Naive thymus-derived CD4-positive, alpha-beta T cell (primary cell): ENCODE measurements around the gene ANGPTL3. TPM values are rescaled to one million over a fixed set of nuclear protein-coding genes. Genes with fewer than 3 reads are reported as not detected.
"Not testable (repeated sequence)": the region's sequence is repeated elsewhere in the genome, so short reads cannot be mapped to it uniquely, and the experiment has no call there.

Experiments used
- ATAC-seq: fragments of 150-1000 bp; cut with Tn5 transposase; 2 replicates; pipeline ENCODE4 v1.10.0; 2021; ENCODE audit warnings: mild to moderate bottlenecking, moderate library complexity
- CTCF ChIA-PET: fragments of 350-600 bp; sonication (Branson Sonifier 250); formaldehyde crosslinking; loops from one replicate; lab custom pipeline; 2021; ENCODE audit warnings: antibody characterized with exemption; lab: Charles Lee
- POLR2A ChIA-PET: fragments of 350-600 bp; sonication (Branson Sonifier 250); formaldehyde crosslinking; loops from one replicate; lab custom pipeline; 2021; ENCODE audit warnings: antibody characterized with exemption, inconsistent platforms; lab: Charles Lee
- DNase-seq, 9 donors: peaks; one replicate each; pipeline versions ENCODE4 v3.0.0 to v3.0.0-alpha.2; 2020 to 2022; ENCODE audit warnings: mixed read lengths in 1 of 9
- H3K27ac ChIP-seq: one replicate; pipeline ENCODE4 v1.7.0; 2013; ENCODE audit warnings: mild to moderate bottlenecking, low read depth, low read length, moderate library complexity
- H3K27me3 ChIP-seq, 2 donors: one replicate each; pipeline ENCODE4 v1.7.0; 2013; ENCODE audit warnings: low read length in 2 of 2, mild to moderate bottlenecking in 2 of 2, moderate library complexity in 2 of 2; ENCODE audit not compliant: control insufficient read depth in 2 of 2, insufficient read depth in 2 of 2
- H3K36me3 ChIP-seq, 3 experiments: 1 replicate in 2 of 3; 2 replicates in 1 of 3; pipeline ENCODE4 v1.7.0; 2013; ENCODE audit warnings: low read length in 3 of 3, mild to moderate bottlenecking in 3 of 3, moderate library complexity in 1 of 3; ENCODE audit not compliant: insufficient read depth in 3 of 3, control insufficient read depth in 2 of 3
- H3K4me1 ChIP-seq, 2 donors: one replicate each; pipeline ENCODE4 v1.7.0; 2013; ENCODE audit warnings: low read length in 2 of 2, mild to moderate bottlenecking in 2 of 2, moderate library complexity in 1 of 2; ENCODE audit not compliant: control insufficient read depth in 2 of 2, insufficient read depth in 2 of 2
- H3K4me3 ChIP-seq: 2 replicates; pipeline ENCODE4 v1.7.0; 2013; ENCODE audit warnings: mild to moderate bottlenecking, low read length
- H3K9me3 ChIP-seq, 3 experiments: 1 replicate in 2 of 3; 2 replicates in 1 of 3; pipeline ENCODE4 v1.7.0; 2013; ENCODE audit warnings: low read length in 3 of 3; ENCODE audit not compliant: control insufficient read depth in 2 of 3
- H3K27ac Mint-ChIP-seq, 9 donors: one replicate each; pipeline ENCODE4 v1.8.0; 2020 to 2022; ENCODE audit warnings: mixed read lengths in 9 of 9, mild to moderate bottlenecking in 8 of 9, moderate library complexity in 5 of 9, inconsistent platforms in 2 of 9
- H3K27me3 Mint-ChIP-seq, 5 donors: one replicate each; pipeline ENCODE4 v1.8.0; 2021 to 2022; ENCODE audit warnings: mixed read lengths in 5 of 5, mild to moderate bottlenecking in 1 of 5
- H3K36me3 Mint-ChIP-seq, 5 donors: one replicate each; pipeline ENCODE4 v1.8.0; 2020 to 2022; ENCODE audit warnings: mixed read lengths in 5 of 5, mild to moderate bottlenecking in 3 of 5, inconsistent platforms in 1 of 5
- H3K4me1 Mint-ChIP-seq, 7 donors: one replicate each; pipeline ENCODE4 v1.8.0; 2020 to 2022; ENCODE audit warnings: mixed read lengths in 7 of 7, mild to moderate bottlenecking in 3 of 7, inconsistent platforms in 1 of 7
- H3K4me3 Mint-ChIP-seq, 10 donors: one replicate each; pipeline ENCODE4 v1.8.0; 2020 to 2022; ENCODE audit warnings: mild to moderate bottlenecking in 10 of 10, mixed read lengths in 10 of 10, moderate library complexity in 6 of 10, inconsistent platforms in 2 of 10
- H3K9me3 Mint-ChIP-seq, 11 donors: one replicate each; pipeline ENCODE4 v1.8.0; 2020 to 2022; ENCODE audit warnings: mixed read lengths in 11 of 11, mild to moderate bottlenecking in 4 of 11, inconsistent platforms in 1 of 11, moderate library complexity in 1 of 11
- intact Hi-C, 2 donors: fragments of 100-400 bp; cut with micrococcal nuclease; formaldehyde crosslinking; loops; one replicate each; pipeline ENCODE4 v1.15.1; 2023
- polyA plus RNA-seq, 2 donors: library from polyadenylated mRNA; unstranded; fragments of 300-500 nt; fragmentation: Illumina TruSeq; gene quantifications; one replicate each; pipeline ENCODE4 v1.2.3, GENCODE V29; 2021
- total RNA-seq, 6 experiments: library from RNA in 5 of 6; stranded (reverse) in 5 of 6; gene quantifications; 1 replicate in 5 of 6; 2 replicates in 1 of 6; pipeline ENCODE4 v1.2.3 and lab custom pipeline; 2021 to 2026

Gene ANGPTL3
- total and polyA plus RNA-seq, 7 experiments from 2014 or later, result not detected

DNA sequence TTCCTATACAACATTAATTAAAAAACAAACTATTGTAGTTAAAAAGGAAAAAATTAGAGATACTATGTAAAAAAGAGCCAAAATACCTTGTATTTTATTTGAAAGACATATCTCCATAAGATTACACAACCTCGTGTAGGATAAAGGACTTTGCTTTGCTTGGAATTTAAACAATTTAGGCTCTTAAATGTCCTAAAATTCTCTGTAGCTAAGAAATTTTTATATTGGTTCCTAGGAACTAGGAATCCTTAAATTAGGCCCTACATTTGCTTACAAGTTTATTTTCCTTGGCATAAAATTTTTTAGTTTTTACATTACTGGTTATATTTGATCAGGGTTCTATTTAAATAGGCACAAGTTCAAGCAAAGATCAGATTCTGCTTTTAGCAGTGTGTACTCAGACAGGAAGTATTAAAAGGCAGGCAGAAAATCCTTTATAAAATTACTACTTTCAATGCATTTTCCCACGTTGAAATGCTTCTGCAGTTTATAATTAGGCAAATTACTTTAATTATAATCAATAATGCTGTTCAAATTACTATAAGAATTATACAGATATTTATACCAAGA lies 3.4 kb upstream of the ANGPTL3 start:
- intact Hi-C loops, result no loop called here
- peaks cover 0 to under 1% (median 0%) of the 10 kb centered on the region in 7 donors for H3K4me1 Mint-ChIP-seq
- Histone ChIP-seq H3K36me3 (no peaks in the 10 kb centered on the region), H3K4me1 (no peaks in the 10 kb centered on the region), H3K4me3 (no peak overlapping the region), H3K27ac (no peak overlapping the region), H3K27me3 (no peaks in the 10 kb centered on the region), H3K9me3 (no peaks in the 10 kb centered on the region)
- ChIA-PET POLR2A (no interaction called here), CTCF (no interaction called here)
- no peak overlapping the region for H3K4me3 Mint-ChIP-seq
- H3K36me3 Mint-ChIP-seq, result peaks cover 0 to 19% (median 3%) of the 10 kb centered on the region in 5 donors
- no peak for ATAC-seq
- peaks cover 0 to 3% (median 0%) of the 10 kb centered on the region in 5 donors for H3K27me3 Mint-ChIP-seq
- no peak for DNase-seq
- no peak overlapping the region for H3K27ac Mint-ChIP-seq
- H3K9me3 Mint-ChIP-seq, result no peaks in the 10 kb centered on the region

DNA sequence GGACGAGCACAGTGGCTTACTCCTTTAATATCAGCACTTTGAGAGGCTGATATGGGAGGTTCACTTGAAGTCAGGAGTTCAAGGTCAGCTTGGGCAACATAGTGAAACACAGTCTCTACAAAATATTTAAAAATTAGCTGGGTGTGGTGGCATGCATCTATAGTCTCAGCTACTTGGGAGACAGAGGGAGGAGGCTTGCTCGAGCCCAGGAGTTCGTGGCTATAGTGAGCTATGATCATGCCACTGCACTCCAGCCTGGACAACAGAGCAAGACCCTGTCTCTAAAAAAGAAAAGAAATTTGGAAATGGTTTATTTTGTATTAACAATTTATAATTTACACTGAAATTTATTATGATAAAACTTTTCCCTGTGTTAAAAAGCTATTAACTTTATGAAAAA lies 1.7 kb upstream of the ANGPTL3 start:
- Histone ChIP-seq H3K9me3 (no peaks in the 10 kb centered on the region), H3K4me1 (no peaks in the 10 kb centered on the region), H3K27ac (no peak overlapping the region), H3K36me3 (no peaks in the 10 kb centered on the region), H3K4me3 (no peak overlapping the region), H3K27me3 (no peaks in the 10 kb centered on the region)
- ChIA-PET CTCF (interaction anchor here (0.6 kb wide), 1 partner anchor 157 kb away, joined by 3 read pairs; no protein-coding TSS in a partner anchor), POLR2A (no interaction called here)
- peaks cover 0 to 2% (median 0%) of the 10 kb centered on the region in 7 donors for H3K4me1 Mint-ChIP-seq
- H3K36me3 Mint-ChIP-seq, result peaks cover 0 to 13% (median 3%) of the 10 kb centered on the region in 5 donors
- peaks cover 0 to 3% (median 0%) of the 10 kb centered on the region in 5 donors for H3K27me3 Mint-ChIP-seq
- ATAC-seq (no peak), DNase-seq (no peak)
- H3K9me3 Mint-ChIP-seq, result no peaks in the 10 kb centered on the region
- no peak overlapping the region for H3K4me3 Mint-ChIP-seq
- H3K27ac Mint-ChIP-seq, result no peak overlapping the region
- intact Hi-C loops, result no loop called here

DNA sequence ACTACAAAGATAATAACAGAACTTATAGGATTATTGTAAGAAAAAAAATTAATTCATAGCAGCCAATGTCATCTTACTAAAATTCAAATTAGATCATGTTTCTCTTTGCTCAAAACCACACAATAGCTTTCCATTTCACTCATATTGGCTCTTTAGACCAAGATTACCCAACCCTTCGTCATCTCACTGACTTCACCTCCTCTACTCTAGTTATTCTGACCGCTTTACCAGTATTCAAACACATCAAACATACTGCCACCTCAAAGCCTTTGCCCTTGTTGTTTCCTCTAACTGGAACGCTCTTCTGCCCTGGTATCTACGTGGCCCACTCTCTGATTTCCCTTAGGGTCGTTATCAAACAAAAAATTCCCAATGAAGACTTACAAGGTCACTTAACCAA lies 1.7 kb downstream of the ANGPTL3 start:
- ChIA-PET POLR2A (no interaction called here), CTCF (no interaction called here)
- peaks cover 0 to 2% (median 0%) of the 10 kb centered on the region in 7 donors for H3K4me1 Mint-ChIP-seq
- no peak overlapping the region for H3K27ac Mint-ChIP-seq
- Histone ChIP-seq H3K9me3 (no peaks in the 10 kb centered on the region), H3K36me3 (no peaks in the 10 kb centered on the region), H3K4me1 (no peaks in the 10 kb centered on the region), H3K27me3 (no peaks in the 10 kb centered on the region), H3K27ac (no peak overlapping the region), H3K4me3 (no peak overlapping the region)
- peaks cover 0 to 3% (median 0%) of the 10 kb centered on the region in 5 donors for H3K27me3 Mint-ChIP-seq
- DNase-seq (no peak), ATAC-seq (no peak)
- H3K4me3 Mint-ChIP-seq, result no peak overlapping the region
- intact Hi-C loops, result no loop called here
- H3K9me3 Mint-ChIP-seq, result no peaks in the 10 kb centered on the region
- H3K36me3 Mint-ChIP-seq, result peaks cover 0 to 4% (median 0%) of the 10 kb centered on the region in 5 donors

DNA sequence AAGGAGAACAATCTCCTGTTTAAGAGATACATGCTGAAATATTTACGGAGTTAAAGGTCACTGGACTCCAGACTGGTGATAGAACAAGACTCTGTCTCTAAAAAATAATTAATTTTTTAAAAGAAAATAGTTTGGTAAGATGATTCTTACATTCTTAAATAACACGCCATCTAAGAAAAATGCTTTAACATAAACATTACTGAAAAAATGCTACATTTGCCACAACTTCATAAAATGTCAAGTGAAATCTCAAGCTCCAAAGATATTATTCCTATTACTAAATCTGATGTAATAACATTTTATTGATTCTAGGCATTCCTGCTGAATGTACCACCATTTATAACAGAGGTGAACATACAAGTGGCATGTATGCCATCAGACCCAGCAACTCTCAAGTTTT lies 4.1 kb downstream of the ANGPTL3 start:
- Histone ChIP-seq H3K27ac (no peak overlapping the region), H3K4me3 (no peak overlapping the region), H3K36me3 (no peaks in the 10 kb centered on the region), H3K27me3 (no peaks in the 10 kb centered on the region), H3K4me1 (no peaks in the 10 kb centered on the region), H3K9me3 (no peaks in the 10 kb centered on the region)
- Mint-ChIP-seq H3K4me3 (no peak overlapping the region), H3K27me3 (peaks cover 0 to 3% (median 0%) of the 10 kb centered on the region in 5 donors), H3K4me1 (peaks cover 0 to 2% (median 0%) of the 10 kb centered on the region in 7 donors), H3K9me3 (no peaks in the 10 kb centered on the region), H3K36me3 (peaks cover 0 to 4% (median 0%) of the 10 kb centered on the region in 5 donors), H3K27ac (no peak overlapping the region)
- CTCF ChIA-PET, result no interaction called here
- no peak for DNase-seq
- POLR2A ChIA-PET, result no interaction called here
- no peak for ATAC-seq
- intact Hi-C loops, result no loop called here

DNA sequence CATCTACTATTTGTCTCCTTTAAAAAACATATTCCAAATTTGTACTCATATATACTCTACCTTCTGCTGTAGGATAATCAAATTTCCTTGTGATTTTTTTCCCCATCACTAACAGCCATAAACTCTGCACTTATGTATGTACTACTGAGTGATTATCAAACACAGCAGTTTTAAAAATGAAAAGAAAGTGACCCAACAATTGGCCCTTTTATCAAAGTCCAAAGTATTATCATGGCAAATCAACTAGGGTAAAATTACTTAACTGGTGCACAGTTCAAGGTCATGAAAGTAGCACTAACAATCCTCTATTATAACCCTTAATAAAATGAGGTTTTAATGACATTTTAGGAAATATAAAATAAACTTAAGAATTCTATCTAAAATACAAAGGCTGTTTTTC lies 11.6 kb downstream of the ANGPTL3 start:
- POLR2A ChIA-PET, result no interaction called here
- Mint-ChIP-seq H3K9me3 (peaks cover 0 to 3% (median 0%) of the 10 kb centered on the region in 11 donors), H3K4me3 (no peak overlapping the region)

DNA sequence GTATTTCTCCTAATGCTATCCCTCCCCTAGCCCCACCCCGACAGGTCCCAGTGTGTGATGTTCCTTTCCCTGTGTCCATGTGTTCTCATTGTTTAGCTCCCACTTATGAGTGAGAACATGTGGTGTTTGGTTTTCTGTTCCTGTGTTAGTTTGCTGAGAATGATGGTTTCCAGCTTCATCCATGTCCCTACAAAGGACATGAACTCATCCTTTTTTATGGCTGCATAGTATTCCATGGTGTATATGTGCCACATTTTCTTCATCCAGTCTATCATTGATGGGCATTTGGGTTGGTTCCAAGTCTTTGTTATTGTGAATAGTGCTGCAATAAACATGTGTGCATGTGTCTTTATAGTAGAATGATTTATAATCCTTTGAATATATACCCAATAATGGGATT lies 13.3 kb downstream of the ANGPTL3 start:
- H3K27ac Mint-ChIP-seq, H3K9me3 Mint-ChIP-seq: not testable (repeated sequence)

More for the DNA sequence above, 11.6 kb downstream of the ANGPTL3 start:
- no peak overlapping the region for H3K4me3 ChIP-seq
- CTCF ChIA-PET, result no interaction called here
- intact Hi-C loops, result no loop called here
- peaks cover 0 to 17% (median 3%) of the 10 kb centered on the region in 5 donors for H3K36me3 Mint-ChIP-seq
- ATAC-seq, result no peak
- no peak overlapping the region for H3K27ac ChIP-seq
- no peaks in the 10 kb centered on the region for H3K4me1 ChIP-seq
- DNase-seq, result no peak
- no peaks in the 10 kb centered on the region for H3K36me3 ChIP-seq
- no peak overlapping the region for H3K27ac Mint-ChIP-seq
- H3K27me3 ChIP-seq, result no peaks in the 10 kb centered on the region
- H3K4me1 Mint-ChIP-seq, result no peaks in the 10 kb centered on the region
- H3K27me3 Mint-ChIP-seq, result no peaks in the 10 kb centered on the region
- no peaks in the 10 kb centered on the region for H3K9me3 ChIP-seq

DNA sequence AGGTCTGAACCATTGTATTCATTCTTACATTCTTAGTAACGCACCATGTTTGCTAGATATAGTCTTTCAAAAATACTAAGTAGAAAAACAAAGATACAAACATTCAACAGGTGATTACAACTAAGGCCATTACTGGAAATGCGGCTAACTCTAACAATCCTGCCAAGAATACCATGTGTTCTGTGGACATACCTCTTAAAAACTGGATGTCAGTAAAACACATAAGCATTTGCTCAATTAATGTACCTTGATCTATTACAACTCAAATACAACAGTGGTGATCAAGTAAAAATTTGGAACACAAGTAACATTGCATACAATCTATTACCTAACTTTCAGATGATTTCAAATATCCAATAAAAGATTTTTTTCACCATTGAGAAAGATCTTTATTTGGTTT lies 15.4 kb downstream of the ANGPTL3 start:
- Histone ChIP-seq H3K27me3 (no peaks in the 10 kb centered on the region), H3K4me1 (no peaks in the 10 kb centered on the region), H3K9me3 (no peaks in the 10 kb centered on the region), H3K27ac (no peak overlapping the region), H3K4me3 (no peak overlapping the region), H3K36me3 (no peaks in the 10 kb centered on the region)
- Mint-ChIP-seq H3K36me3 (peaks cover 0 to 30% (median 8%) of the 10 kb centered on the region in 5 donors), H3K4me3 (no peak overlapping the region), H3K27me3 (no peaks in the 10 kb centered on the region), H3K27ac (no peak overlapping the region), H3K9me3 (peaks cover 0 to 3% (median 0%) of the 10 kb centered on the region in 11 donors), H3K4me1 (no peaks in the 10 kb centered on the region)
- intact Hi-C loops, result no loop called here
- CTCF ChIA-PET, result no interaction called here
- POLR2A ChIA-PET, result no interaction called here
- DNase-seq (no peak), ATAC-seq (no peak)

More for the DNA sequence above, 13.3 kb downstream of the ANGPTL3 start:
- POLR2A ChIA-PET, ATAC-seq, H3K4me3 ChIP-seq, H3K36me3 ChIP-seq, H3K27me3 ChIP-seq, DNase-seq, H3K27me3 Mint-ChIP-seq, H3K4me1 ChIP-seq, CTCF ChIA-PET, H3K4me3 Mint-ChIP-seq, H3K9me3 ChIP-seq, H3K27ac ChIP-seq, H3K4me1 Mint-ChIP-seq, intact Hi-C loops: not testable (repeated sequence)
- peaks cover 0 to 20% (median 3%) of the 10 kb centered on the region in 5 donors for H3K36me3 Mint-ChIP-seq
